Activated T-cell treated with anti-CD3 and anti-CD28 coated beads, Interleukin-2, amount 50 U/mL, for 4 hours (primary cell): ENCODE measurements around the gene CCDC69. TPM values are rescaled to one million over a fixed set of nuclear protein-coding genes. Genes with fewer than 3 reads are reported as not detected.
"Not testable (repeated sequence)": the region's sequence is repeated elsewhere in the genome, so short reads cannot be mapped to it uniquely, and the experiment has no call there.

Experiments used
- ATAC-seq, 2 donors: fragments of 200-7000 bp; cut with Tn5 transposase; one replicate each; pipeline ENCODE4 v1.10.0; 2021
- DNase-seq: peaks from one replicate; pipeline ENCODE4 v3.0.0-alpha.2; 2020
- H3K27me3 Mint-ChIP-seq: one replicate; pipeline ENCODE4 v1.8.0; 2021; ENCODE audit warnings: low read depth, mixed read lengths
- H3K36me3 Mint-ChIP-seq: one replicate; pipeline ENCODE4 v1.8.0; 2022; ENCODE audit warnings: mixed read lengths; ENCODE audit not compliant: insufficient read depth
- H3K4me1 Mint-ChIP-seq: one replicate; pipeline ENCODE4 v1.8.0; 2021; ENCODE audit warnings: low read depth, mixed read lengths
- H3K4me3 Mint-ChIP-seq: one replicate; pipeline ENCODE4 v1.8.0; 2021; ENCODE audit warnings: mild to moderate bottlenecking, moderate library complexity, mixed read lengths
- H3K9me3 Mint-ChIP-seq: one replicate; pipeline ENCODE4 v1.8.0; 2021; ENCODE audit warnings: mixed read lengths
- total RNA-seq, 3 donors: library from RNA; stranded (reverse); gene quantifications; one replicate each; pipeline ENCODE4 v1.2.1, GENCODE V29; 2021

CCDC69 gene
- total RNA-seq, 3 donors from 2014 or later = 20.0 to 23.0 (median 21.2) TPM

DNA sequence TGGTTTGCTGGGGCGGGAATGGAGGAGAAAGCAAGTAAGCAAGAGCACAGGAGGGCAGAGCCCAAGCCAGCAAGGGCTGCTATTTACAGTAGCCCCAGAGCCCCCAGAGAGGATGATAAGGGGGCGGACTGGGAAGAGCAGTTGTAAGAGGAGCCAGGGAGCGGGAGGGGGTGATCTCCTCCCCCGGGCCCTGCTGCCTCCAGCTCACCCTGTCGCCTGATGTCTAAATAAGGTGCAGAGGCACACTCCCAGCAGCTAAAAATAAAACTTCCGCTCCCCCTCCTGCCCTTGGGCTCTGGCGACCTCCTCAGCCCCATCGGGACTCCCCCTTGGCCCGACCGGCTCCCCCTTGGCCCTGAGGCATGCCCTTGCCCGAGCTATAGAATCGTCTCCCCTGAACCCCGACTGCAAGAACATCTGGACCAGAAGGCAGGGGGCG lies 14.4 kb upstream of the CCDC69 start:
- H3K9me3 Mint-ChIP-seq = no peaks in the 10 kb centered on the region
- ATAC-seq (peak in 1 of 2 donors; percentile 13), DNase-seq (no peak)
- peaks cover 11% of the 10 kb centered on the region for H3K4me1 Mint-ChIP-seq
- H3K4me3 Mint-ChIP-seq = no peak overlapping the region
- H3K36me3 Mint-ChIP-seq = no peaks in the 10 kb centered on the region
- no peaks in the 10 kb centered on the region for H3K27me3 Mint-ChIP-seq

DNA sequence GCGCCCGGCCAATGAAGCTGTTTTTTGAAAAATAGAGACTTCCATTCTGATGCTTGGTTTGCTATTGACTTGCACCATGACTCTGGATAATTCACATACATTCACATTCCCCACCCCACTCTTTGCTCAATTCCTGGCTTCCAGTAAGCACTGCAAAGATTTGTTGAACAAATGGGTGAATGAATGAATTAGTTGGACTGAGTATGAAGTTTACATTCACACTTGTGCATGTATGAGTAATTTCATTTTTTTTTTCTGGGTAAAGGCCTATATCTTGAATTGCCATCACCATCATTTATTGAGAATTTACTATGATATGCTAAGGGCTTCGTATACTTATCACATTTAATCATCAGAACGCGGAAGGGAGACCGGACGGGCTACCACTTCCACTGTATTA lies 13.8 kb upstream of the CCDC69 start:
- no peak overlapping the region for H3K4me3 Mint-ChIP-seq
- no peaks in the 10 kb centered on the region for H3K36me3 Mint-ChIP-seq
- H3K9me3 Mint-ChIP-seq = no peaks in the 10 kb centered on the region
- ATAC-seq = no peak
- DNase-seq = no peak
- peaks cover 11% of the 10 kb centered on the region for H3K4me1 Mint-ChIP-seq
- no peaks in the 10 kb centered on the region for H3K27me3 Mint-ChIP-seq

DNA sequence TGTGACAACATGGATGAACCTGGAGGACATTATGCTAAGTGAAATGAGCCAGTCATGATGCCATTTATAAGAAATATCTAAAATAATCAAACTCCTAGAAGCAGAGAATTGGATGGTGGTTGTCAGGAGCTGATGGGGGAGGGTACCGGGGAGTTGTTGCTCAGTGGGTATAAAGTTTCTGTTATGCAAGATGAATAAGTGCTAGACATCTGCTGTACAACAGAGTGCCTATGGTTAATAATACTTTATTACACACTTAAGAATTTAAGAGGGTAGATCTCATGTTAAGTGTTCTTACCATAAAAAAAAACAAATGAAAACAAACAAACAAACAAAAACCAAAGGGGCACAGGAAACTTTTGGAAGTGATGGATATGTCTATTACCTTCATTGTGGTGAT lies 13.0 kb upstream of the CCDC69 start:
- no peaks in the 10 kb centered on the region for H3K9me3 Mint-ChIP-seq
- no peaks in the 10 kb centered on the region for H3K27me3 Mint-ChIP-seq
- DNase-seq = no peak
- H3K4me3 Mint-ChIP-seq = no peak overlapping the region
- H3K4me1 Mint-ChIP-seq = peaks cover 11% of the 10 kb centered on the region
- no peak for ATAC-seq
- H3K36me3 Mint-ChIP-seq = no peaks in the 10 kb centered on the region

DNA sequence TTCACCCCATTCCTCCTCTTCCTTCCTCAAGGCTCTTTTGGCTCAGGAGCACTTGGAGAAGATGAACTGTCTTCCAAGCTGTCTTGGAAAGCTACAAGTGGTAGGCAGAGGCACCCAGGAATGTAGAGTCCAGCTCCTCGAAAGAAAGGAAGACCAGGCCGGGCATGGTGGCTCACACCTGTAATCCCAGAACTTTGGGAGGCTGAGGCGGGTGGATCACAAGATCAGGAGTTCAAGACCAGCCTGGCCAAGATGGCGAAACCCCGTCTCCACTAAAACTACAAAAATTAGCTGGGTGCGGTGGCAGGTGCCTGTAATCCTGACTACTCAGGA lies 11.3 kb upstream of the CCDC69 start:
- not testable (repeated sequence) for H3K9me3 Mint-ChIP-seq, H3K27me3 Mint-ChIP-seq, H3K36me3 Mint-ChIP-seq, H3K4me3 Mint-ChIP-seq, ATAC-seq, DNase-seq
- peaks cover 11% of the 10 kb centered on the region for H3K4me1 Mint-ChIP-seq

DNA sequence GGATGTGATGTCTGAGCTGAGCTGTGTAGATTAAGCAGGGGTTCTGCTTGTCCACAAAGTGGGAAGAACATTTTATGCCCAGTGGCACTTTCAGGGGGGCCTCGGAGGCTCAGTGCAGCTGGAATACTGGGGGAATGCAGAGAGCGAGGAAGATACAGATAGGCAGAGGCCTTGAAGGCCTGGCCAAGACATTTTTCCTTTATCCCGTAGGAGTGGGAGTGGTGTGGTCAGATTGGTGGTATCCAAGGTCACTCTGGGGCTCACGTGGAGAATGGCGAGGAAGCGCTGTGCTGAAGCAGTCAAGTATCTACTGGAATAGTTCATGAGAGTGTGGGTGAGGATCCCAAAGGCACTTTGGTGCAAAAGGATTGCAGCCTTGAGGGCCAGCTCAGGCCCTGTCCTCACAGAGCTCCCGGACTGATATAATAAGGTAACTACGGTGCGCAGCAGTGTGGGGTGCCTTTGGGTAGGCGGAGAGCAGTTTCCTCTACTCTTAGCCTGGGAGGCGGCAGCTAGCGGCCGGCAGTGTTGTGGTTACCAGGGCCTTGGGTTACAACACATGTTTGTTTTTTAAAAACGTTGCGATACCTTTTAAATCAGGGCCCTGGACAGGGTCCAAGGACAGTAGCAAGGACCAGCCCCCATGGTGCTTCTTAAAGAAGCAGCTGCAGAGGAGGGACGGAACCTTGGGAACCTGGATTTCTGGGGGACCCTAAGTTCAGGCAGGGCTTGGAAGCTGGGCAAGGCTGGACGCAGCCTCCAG lies 10.8 kb upstream of the CCDC69 start:
- no peak overlapping the region for H3K4me3 Mint-ChIP-seq
- DNase-seq (no peak), ATAC-seq (peak in 1 of 2 donors; percentile 60)
- H3K9me3 Mint-ChIP-seq = no peaks in the 10 kb centered on the region
- H3K4me1 Mint-ChIP-seq = peaks cover 11% of the 10 kb centered on the region
- no peaks in the 10 kb centered on the region for H3K27me3 Mint-ChIP-seq
- H3K36me3 Mint-ChIP-seq = no peaks in the 10 kb centered on the region

DNA sequence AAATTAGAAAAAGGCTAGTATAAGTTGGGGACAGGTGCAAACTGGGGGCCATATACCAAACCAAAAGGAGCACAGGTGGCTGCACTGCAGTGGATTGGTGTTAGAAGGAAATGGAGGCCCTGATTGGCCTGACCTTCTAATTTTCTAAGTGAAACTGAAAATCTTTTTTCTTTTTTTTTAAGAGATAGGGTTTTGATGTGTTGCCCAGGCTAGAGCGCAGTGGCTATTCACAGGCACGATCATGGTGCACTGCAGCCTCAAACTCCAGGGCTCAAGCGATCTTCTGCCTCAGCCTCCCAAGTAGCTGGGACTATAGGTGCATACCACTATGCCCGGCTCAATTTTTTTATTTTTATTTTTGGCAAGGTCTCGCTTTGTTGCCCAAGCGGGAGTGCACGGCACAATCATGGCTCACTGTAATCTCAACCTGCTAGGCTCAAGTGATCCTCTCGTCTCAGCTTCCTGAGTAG lies 9.8 kb upstream of the CCDC69 start:
- no peak for DNase-seq
- no peaks in the 10 kb centered on the region for H3K9me3 Mint-ChIP-seq
- H3K27me3 Mint-ChIP-seq = no peaks in the 10 kb centered on the region
- H3K4me1 Mint-ChIP-seq = peaks cover 11% of the 10 kb centered on the region
- no peak overlapping the region for H3K4me3 Mint-ChIP-seq
- ATAC-seq = no peak
- no peaks in the 10 kb centered on the region for H3K36me3 Mint-ChIP-seq

DNA sequence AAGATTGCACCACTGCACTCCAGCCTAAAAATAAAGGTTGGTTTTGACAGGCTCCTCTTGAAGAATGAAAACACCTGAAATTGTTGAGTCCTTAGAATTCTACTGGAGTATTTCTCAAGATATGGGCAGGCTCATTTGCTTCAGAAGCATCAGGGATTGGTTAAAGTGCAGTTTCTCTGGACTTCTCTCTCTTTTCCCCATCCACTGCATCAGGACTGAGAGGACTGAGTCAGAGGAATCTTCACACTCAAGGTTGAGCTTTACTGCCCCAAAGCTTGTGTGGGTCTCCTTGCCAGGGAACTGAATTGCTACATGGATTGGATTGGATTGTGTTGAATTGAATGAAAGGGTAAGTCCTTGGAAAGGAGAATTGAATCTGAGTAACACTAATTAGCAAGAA lies 7.5 kb upstream of the CCDC69 start:
- Mint-ChIP-seq H3K4me1 (peaks cover 11% of the 10 kb centered on the region), H3K9me3 (no peaks in the 10 kb centered on the region), H3K27me3 (no peaks in the 10 kb centered on the region), H3K4me3 (no peak overlapping the region), H3K36me3 (no peaks in the 10 kb centered on the region)
- DNase-seq (no peak), ATAC-seq (no peak)

DNA sequence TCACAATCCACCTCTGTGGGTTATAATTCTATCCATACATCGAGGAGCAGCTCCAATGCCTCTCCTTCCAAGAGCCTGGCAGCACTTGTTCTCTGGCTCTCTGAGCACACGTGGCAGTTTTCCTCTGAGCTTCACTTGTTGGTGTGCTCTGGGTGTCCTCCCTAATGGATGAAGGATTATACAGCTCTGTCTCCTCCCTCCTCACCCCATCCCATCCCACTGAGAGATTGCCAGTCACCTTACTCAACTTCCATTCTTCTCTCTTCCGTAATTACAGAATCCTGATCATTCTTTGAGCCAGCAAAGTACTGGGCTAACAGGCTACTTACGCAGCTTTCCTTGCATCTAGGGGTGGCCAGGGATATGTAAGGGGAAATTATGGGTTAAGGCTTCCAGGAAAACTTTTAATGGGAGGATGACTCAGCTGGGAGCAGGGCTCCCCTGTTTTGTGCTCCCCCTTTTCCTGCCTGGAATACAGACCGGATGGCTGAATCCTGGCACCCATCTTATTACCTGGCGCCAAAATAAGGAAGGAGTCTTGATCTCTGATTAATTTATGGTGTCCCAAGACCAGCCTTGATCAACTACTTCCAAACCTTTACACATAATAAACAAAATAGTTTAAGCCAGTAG lies 6.3 kb upstream of the CCDC69 start:
- H3K27me3 Mint-ChIP-seq = no peaks in the 10 kb centered on the region
- peaks cover 10% of the 10 kb centered on the region for H3K4me1 Mint-ChIP-seq
- ATAC-seq = no peak
- DNase-seq = no peak
- H3K36me3 Mint-ChIP-seq = no peaks in the 10 kb centered on the region
- no peaks in the 10 kb centered on the region for H3K9me3 Mint-ChIP-seq
- H3K4me3 Mint-ChIP-seq = no peak overlapping the region

DNA sequence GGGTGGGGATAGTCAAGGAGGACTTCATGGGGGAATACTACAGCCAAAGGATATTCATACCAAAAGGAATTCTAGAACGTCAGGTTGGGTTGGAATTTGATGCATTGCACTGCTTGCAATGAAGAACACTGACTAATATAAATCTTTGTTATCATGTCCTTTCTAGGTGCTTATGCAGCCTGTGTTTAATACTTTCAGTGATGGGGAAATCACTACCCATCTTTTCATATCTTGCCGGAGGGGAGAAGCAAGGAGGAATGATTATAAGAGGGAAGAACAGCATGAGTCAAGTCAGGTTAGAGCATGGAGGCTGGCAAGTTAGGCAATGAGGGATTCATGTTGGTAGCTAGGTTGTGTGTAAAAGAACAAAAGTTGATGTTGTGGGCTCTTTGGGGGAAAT lies 5.1 kb upstream of the CCDC69 start:
- H3K27me3 Mint-ChIP-seq = no peaks in the 10 kb centered on the region
- H3K4me1 Mint-ChIP-seq = peaks cover 14% of the 10 kb centered on the region
- H3K36me3 Mint-ChIP-seq = no peaks in the 10 kb centered on the region
- ATAC-seq = no peak
- no peak for DNase-seq
- no peak overlapping the region for H3K4me3 Mint-ChIP-seq
- H3K9me3 Mint-ChIP-seq = no peaks in the 10 kb centered on the region

DNA sequence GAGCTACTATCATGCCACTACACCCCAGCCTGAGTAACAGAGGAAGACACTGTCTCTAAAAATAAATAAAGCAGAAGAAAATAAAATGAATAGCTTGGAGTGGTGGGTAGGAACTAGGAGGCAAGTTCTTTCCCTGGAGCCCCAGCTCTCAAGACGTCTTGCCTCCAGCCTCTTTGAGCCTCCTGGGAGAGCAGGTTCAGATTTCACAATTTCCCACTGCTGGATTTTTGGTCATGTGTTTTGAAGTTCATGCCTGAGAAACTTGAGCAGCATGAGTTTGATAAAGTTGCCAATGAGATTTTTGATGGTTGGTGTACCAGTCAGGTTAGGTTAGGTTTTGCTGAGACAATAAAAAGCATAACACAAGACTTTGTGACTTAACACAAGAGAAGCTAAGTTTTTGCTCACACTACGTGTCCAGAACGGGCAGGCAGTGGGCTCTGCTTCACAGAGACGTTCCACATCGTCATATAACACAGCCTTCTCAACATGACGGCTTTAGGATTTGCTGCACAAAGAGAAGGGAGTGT lies 4.1 kb upstream of the CCDC69 start:
- DNase-seq (no peak), ATAC-seq (no peak)
- Mint-ChIP-seq H3K36me3 (no peaks in the 10 kb centered on the region), H3K4me1 (peaks cover 17% of the 10 kb centered on the region), H3K27me3 (no peaks in the 10 kb centered on the region), H3K4me3 (no peak overlapping the region), H3K9me3 (no peaks in the 10 kb centered on the region)

DNA sequence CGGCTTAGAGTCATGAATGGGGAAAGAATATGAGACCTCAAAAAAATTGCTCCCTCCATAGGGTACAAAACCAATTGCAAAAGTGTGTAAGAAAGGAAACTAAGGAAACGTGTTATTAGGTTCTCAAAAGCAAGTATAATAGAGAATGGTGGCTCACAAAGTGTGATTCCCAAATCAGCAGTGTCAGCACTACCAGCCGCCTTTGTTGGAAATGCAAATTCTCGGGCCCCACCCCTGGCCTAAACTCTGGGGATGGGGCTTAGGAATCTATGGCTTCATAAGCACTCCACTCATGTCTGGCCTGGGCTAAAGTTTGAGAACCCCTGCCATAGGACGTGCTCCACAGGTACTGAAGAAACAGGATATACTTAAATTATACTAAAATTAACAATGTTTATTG lies 1.6 kb upstream of the CCDC69 start:
- H3K4me3 Mint-ChIP-seq = peak overlapping the region; percentile 71
- peaks cover 42% of the 10 kb centered on the region for H3K4me1 Mint-ChIP-seq
- H3K9me3 Mint-ChIP-seq = no peaks in the 10 kb centered on the region
- peaks cover 5% of the 10 kb centered on the region for H3K36me3 Mint-ChIP-seq
- ATAC-seq (no peak), DNase-seq (no peak)
- H3K27me3 Mint-ChIP-seq = no peaks in the 10 kb centered on the region

DNA sequence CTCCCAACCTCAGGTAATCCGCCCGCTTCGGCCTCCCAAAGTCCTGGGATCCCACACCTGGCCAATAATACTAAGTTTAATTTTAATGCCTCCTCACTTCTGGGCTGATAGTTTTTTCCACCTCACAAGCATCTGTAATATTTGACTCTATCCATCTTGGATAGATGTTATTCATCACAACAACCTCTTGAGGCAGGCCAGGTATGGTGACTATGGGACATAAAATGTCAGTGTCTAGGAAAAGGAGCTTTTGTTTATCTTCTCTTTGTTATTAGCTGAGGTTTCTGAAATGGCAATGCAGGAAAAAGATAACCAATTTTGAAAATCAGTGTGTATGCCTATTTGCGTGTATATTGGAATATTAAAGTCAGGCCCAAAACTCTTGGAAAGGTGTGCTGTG lies 1.2 kb upstream of the CCDC69 start:
- Mint-ChIP-seq H3K9me3 (no peaks in the 10 kb centered on the region), H3K4me3 (peak overlapping the region; percentile 71), H3K36me3 (peaks cover 5% of the 10 kb centered on the region), H3K4me1 (peaks cover 46% of the 10 kb centered on the region), H3K27me3 (no peaks in the 10 kb centered on the region)
- no peak for DNase-seq
- ATAC-seq = no peak

DNA sequence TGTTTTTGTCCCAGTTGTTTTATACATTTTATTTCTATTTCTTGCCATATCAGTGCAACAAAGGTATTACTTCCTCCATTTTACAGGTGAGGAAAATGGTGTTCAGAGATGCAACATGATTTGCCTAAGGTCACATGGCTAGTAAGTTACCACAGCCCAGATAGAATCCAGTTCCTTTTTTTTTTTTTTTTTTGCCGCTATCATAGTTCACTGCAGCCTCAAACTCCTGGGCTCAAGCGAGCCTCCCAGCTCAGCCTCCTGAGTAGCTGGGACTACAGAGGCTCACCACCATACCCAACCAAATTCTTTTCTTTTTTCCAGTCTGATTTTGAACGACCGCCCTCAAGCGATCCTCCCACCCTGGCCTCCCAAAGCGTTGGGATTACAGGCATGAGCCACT lies 480 bp upstream of the CCDC69 start:
- Mint-ChIP-seq H3K4me3 (peak overlapping the region; percentile 89), H3K36me3 (peaks cover 7% of the 10 kb centered on the region), H3K27me3 (no peaks in the 10 kb centered on the region), H3K9me3 (no peaks in the 10 kb centered on the region), H3K4me1 (peaks cover 52% of the 10 kb centered on the region)
- no peak for ATAC-seq
- DNase-seq = no peak

DNA sequence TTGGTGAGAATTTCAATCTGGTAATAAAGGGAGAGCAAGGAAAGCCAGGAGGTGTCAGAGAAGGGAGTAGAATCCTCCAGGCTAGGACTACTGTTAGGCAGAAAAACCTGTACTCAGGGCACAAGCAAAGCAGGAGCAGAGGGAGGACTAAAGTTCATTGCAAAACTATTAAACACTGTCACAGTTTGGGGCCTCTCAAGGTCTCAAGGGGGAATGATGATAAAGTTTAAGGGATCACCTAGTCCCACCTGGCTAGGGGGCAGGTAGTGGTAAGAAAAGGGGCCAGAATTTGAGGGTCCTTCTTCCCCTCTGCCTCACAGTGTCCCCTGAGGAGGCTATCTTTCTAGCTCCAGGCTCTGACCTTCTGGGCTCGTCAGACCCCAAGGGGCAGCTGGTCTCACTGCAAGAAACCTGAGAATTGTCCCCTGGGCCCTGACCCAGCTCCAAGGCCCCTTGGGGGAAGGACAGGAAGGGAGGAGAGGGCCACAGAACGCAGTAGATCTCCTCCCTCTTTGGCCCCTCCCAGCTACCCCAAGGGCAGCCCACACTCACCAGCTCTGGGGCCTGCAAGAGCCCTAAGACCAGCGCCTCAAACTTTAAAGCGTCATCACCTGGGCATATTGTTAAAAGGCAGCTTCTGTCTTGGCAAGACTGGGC lies 974 bp downstream of the CCDC69 start:
- Mint-ChIP-seq H3K9me3 (no peaks in the 10 kb centered on the region), H3K4me1 (peaks cover 66% of the 10 kb centered on the region), H3K36me3 (peaks cover 10% of the 10 kb centered on the region), H3K27me3 (no peaks in the 10 kb centered on the region), H3K4me3 (peak overlapping the region; percentile 89)
- ATAC-seq = peak; percentile 63 to 70
- DNase-seq = no peak
